ENCODE measurements around the gene ACOX1.

The ACOX1 gene

DNA sequence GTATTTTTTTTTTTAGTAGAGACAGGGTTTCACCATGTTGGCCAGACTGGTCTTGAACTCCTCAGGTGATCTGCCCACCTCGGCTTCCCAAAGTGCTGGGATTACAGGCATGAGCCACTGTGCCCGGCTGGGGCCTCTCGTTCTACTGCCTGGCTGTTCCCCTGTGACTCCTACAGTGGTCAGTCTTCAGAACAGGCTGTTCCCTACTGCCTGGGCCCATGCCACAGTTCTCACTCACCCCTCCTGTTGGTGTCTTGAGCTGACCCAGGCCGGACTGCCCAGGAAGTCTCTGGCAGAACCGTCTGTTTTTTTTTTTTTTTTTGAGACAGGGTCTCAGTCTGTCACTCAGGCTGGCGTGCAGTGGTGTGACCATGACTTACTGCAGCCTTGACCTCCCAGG is 24.9 kb upstream of the ACOX1 start:
- TF ChIP-seq, protein P1, sequence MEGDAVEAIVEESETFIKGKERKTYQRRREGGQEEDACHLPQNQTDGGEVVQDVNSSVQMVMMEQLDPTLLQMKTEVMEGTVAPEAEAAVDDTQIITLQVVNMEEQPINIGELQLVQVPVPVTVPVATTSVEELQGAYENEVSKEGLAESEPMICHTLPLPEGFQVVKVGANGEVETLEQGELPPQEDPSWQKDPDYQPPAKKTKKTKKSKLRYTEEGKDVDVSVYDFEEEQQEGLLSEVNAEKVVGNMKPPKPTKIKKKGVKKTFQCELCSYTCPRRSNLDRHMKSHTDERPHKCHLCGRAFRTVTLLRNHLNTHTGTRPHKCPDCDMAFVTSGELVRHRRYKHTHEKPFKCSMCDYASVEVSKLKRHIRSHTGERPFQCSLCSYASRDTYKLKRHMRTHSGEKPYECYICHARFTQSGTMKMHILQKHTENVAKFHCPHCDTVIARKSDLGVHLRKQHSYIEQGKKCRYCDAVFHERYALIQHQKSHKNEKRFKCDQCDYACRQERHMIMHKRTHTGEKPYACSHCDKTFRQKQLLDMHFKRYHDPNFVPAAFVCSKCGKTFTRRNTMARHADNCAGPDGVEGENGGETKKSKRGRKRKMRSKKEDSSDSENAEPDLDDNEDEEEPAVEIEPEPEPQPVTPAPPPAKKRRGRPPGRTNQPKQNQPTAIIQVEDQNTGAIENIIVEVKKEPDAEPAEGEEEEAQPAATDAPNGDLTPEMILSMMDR (IDR thresholded peaks at IDR 0.05; ENCODE audit: low read length) = no peak
- TF ChIP-seq EZH2 (optimal IDR thresholded peaks at IDR 0.05; ENCODE audit: low read depth, low read length) (no peak), EZH2phosphoT487 (IDR thresholded peaks at IDR 0.05; ENCODE audit: low read length) (no peak)
- Histone ChIP-seq H3K4me2 (ENCODE audit: low read depth, low read length) (no peak overlapping the region), H3F3A (ENCODE audit: insufficient read depth, low read length) (no peaks in the 10 kb centered on the region), H3K4me1 (ENCODE audit: low read length) (no peaks in the 10 kb centered on the region), H3K9ac (ENCODE audit: low read length) (no peak overlapping the region), H3K36me3 (replicated peaks; ENCODE audit: insufficient read depth, low read length) (no peaks in the 10 kb centered on the region), H3K27ac (ENCODE audit: low read length) (no peak overlapping the region), H3K9me3 (replicated peaks; ENCODE audit: insufficient read depth, low read length) (no peaks in the 10 kb centered on the region), H2AFZ (ENCODE audit: low read length) (no peak overlapping the region), H3K79me2 (ENCODE audit: low read length) (no peaks in the 10 kb centered on the region), H4K20me1 (ENCODE audit: insufficient read depth, low read length) (no peaks in the 10 kb centered on the region), H3K9me2 (replicated peaks; ENCODE audit: insufficient read depth, low read length) (no peaks in the 10 kb centered on the region), H3K4me3 (ENCODE audit: low read length) (no peak overlapping the region), H3K27me3 (replicated peaks; ENCODE audit: insufficient read depth, low read length) (peaks cover 6% of the 10 kb centered on the region)
- no peak for DNase-seq

DNA sequence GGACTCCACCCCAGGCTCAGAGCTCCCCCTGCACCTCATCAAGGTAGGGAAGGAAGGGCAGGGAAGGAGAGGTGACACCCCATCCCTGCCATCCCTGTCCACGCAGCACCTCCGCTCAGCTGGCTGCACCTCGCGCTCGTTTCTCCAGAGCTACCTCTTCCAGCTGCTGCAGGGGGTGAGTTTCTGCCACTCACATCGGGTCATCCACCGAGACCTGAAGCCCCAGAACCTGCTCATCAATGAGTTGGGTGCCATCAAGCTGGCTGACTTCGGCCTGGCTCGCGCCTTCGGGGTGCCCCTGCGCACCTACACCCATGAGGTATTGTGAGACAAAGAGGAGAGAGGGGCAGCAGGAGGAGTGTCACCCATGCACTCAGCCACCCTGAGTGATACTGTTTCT is 23.1 kb upstream of the ACOX1 start:
- Histone ChIP-seq H3K4me2 (ENCODE audit: low read depth, low read length) (no peak overlapping the region), H3K27ac (ENCODE audit: low read length) (no peak overlapping the region), H3K79me2 (ENCODE audit: low read length) (no peaks in the 10 kb centered on the region), H3K27me3 (replicated peaks; ENCODE audit: insufficient read depth, low read length) (no peaks in the 10 kb centered on the region), H3K36me3 (replicated peaks; ENCODE audit: insufficient read depth, low read length) (no peaks in the 10 kb centered on the region), H4K20me1 (ENCODE audit: insufficient read depth, low read length) (no peaks in the 10 kb centered on the region), H3F3A (ENCODE audit: insufficient read depth, low read length) (no peaks in the 10 kb centered on the region), H3K9ac (ENCODE audit: low read length) (no peak overlapping the region), H2AFZ (ENCODE audit: low read length) (no peak overlapping the region), H3K4me3 (ENCODE audit: low read length) (no peak overlapping the region), H3K9me3 (replicated peaks; ENCODE audit: insufficient read depth, low read length) (no peaks in the 10 kb centered on the region), H3K4me1 (ENCODE audit: low read length) (no peaks in the 10 kb centered on the region), H3K9me2 (replicated peaks; ENCODE audit: insufficient read depth, low read length) (no peaks in the 10 kb centered on the region)
- TF ChIP-seq EZH2 (optimal IDR thresholded peaks at IDR 0.05; ENCODE audit: low read depth, low read length) (no peak), EZH2phosphoT487 (IDR thresholded peaks at IDR 0.05; ENCODE audit: low read length) (no peak)
- TF ChIP-seq, protein P1 (IDR thresholded peaks at IDR 0.05; ENCODE audit: low read length) = no peak
- no peak for DNase-seq

DNA sequence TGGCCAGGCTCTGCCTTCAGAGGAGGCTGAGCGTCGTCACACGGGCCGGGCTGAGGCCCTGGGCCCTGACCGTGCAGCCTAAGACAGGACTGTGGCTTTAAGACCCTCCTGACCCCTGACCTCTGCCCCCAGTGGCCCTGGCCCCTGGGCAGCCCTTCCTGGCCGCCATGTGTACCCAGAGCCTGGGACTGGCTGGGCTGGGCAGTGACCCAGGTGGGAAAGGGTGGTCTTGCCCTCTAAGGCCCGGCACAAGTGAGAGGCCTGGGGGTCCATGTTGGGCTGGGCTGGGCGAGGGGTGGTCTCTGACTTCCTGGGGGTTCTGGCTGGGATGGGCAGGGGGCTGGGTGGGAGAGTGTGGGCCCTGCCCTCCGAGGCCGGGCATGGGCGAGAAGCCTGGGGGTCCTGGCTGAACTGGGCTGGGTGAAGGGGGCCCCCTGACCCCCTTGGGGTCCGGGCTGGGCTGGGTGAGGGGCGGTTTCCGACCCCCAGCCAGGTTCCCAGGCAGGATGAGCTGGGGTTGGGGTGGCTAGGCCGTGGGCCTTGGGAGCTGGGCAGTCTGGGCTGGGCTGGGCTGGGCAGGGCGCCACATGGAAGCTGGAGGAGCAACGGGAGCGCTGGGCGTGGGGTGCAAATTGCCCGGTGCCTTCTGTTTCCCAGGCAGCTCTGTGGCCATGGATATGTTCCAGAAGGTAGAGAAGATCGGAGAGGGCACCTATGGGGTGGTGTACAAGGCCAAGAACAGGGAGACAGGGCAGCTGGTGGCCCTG is 22.0 kb upstream of the ACOX1 start, which contains the start of gene CDK3:
Gene CDK3 (plus strand): TSS at position 101 of the 767 bp plus-strand sequence. CDS start 571 bp downstream, at position 672.
- no peak for TF ChIP-seq EZH2 (optimal IDR thresholded peaks at IDR 0.05; ENCODE audit: low read depth, low read length)
- TF ChIP-seq, protein P1 (IDR thresholded peaks at IDR 0.05; ENCODE audit: low read length) = no peak
- no peak for TF ChIP-seq EZH2phosphoT487 (IDR thresholded peaks at IDR 0.05; ENCODE audit: low read length)
- Histone ChIP-seq H3K4me2 (ENCODE audit: low read depth, low read length) (no peak within 1 kb of the TSS), H3K36me3 (replicated peaks; ENCODE audit: insufficient read depth, low read length) (no peaks in the 10 kb centered on the region), H3K27me3 (replicated peaks; ENCODE audit: insufficient read depth, low read length) (no peaks in the 10 kb centered on the region), H3K4me1 (ENCODE audit: low read length) (no peaks in the 10 kb centered on the region), H3K79me2 (ENCODE audit: low read length) (no peaks in the 10 kb centered on the region), H4K20me1 (ENCODE audit: insufficient read depth, low read length) (no peaks in the 10 kb centered on the region), H3K9me3 (replicated peaks; ENCODE audit: insufficient read depth, low read length) (no peaks in the 10 kb centered on the region), H3K27ac (ENCODE audit: low read length) (no peak within 1 kb of the TSS), H3K9ac (ENCODE audit: low read length) (no peak within 1 kb of the TSS), H3F3A (ENCODE audit: insufficient read depth, low read length) (no peaks in the 10 kb centered on the region), H3K9me2 (replicated peaks; ENCODE audit: insufficient read depth, low read length) (no peaks in the 10 kb centered on the region), H2AFZ (ENCODE audit: low read length) (no peak within 1 kb of the TSS), H3K4me3 (ENCODE audit: low read length) (no peak within 1 kb of the TSS)
- DNase-seq = no peak

Data from MM.1S (cell line).